GM18873 (cell line): ENCODE measurements around the gene IRF8.
"Not testable (repeated sequence)": the region's sequence is repeated elsewhere in the genome, so short reads cannot be mapped to it uniquely, and the experiment has no call there.

Source experiments
- ATAC-seq: cut with Tn5 transposase; IDR thresholded peaks from one replicate; pipeline ENCODE4 v1.9.1; 2021; ENCODE audit warnings: mild to moderate bottlenecking, moderate library complexity, moderate number of reproducible peaks; ENCODE audit not compliant: unreplicated experiment, low FRiP score

The IRF8 gene

DNA sequence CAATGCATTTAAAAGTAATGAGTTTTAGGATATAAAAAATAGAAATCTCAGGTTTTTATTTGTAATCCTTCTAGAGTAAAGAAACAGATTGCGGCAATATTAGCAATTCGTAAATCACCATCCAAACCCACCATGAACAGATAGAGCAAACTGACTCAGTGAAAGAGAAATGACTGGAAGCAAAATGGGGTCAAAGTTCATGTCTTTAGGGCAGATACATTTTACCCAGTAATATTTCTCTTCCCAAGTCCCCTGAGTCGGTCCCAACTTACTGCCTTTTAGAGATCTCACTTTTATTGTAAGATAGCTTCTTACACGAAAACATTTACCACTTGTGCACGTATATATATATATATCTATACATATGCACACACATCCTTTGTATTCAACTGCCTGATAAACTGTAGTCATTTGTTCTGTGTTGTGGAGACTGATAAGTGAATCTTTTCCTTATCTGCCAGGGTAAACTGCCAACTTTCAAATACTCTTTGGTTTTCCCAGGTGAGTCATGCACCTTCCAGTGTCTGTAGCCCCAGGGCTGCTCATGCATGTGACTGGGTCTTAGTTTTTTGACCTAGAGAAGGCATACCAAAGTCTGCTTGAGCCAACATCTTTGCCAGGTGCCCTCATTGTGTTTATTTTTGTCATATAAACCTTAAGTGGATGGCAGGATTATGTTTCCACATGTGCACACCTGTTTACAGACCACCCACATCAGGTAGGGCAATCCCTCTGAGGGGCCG is 7.8 kb upstream of the IRF8 start:
- ATAC-seq: no peak

DNA sequence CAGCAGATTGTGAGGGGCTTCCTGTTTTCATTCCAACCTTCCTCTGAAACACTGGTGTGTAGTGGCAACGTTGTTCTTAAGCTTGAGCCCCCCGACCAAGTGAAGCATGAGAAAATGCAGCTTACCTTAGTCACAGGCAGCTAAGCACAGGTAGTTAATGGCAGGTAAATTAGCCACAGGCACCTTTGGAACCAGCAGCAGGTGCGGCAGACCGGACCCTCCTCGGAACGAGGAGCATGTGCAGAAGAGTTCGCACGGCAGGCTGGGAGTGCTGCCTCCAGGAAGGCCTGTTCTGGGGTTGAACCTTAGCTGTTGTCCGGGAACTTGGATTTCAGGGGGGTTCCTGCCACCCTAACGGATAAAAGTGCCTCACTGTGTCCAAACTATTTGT is 7.2 kb upstream of the IRF8 start:
- ATAC-seq: no peak

DNA sequence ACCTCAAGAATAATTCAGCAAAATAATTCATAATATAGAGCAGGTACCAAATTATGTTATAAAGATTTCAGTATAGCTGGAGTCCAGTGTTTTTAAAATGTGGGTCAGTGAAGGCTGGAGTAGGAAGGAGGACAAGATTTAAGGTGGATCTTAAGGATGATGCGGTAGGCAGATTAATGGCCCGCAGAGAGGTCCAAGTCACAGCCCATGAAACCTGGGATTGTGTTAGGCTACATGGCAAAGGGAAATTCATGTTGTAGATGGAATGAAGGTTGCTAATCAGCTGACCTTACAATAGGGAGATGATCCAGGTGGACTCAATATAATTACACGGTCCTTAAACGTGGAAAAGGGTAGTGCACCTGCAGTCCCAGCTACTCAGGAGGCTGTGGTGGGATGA is 6.2 kb upstream of the IRF8 start:
- ATAC-seq: no peak

DNA sequence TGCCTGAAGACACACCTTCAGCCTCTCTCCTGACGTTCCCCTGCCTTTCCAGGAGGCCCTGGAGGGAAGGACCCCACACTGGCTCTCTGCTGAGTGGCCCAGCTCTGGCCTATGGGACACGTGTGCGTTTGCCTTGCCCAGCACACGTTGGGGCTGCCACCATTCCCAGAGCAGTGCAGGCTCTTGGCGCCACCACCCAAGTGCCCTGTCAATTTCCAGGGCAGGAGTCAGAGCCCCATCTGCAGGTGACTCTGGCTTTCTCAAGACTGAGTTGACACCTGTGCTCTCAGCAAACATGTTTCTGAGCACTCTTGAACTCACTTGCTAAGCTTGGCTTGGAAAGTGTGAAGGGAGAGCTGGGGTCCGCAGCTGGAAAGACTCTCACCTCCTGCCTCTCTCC is 4.7 kb upstream of the IRF8 start:
- no peak for ATAC-seq

DNA sequence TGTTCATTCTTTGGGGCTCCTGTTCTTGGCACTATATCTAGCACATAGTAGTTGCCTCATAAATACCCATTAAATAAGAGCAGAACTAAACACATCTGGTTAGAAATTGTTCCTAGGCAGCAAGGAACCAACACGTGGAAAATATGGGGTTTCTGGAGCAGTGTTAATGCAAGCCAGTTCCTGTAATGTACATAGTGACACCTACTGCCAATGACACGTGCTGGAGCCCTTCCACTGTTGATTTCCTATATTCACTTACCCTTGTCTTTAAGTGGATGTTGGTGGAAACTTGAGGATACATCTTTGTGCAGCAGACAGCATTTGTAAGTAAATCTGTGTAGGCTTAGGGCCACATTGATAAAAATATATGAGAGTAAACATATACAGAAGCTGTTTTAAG is 1.6 kb upstream of the IRF8 start:
- ATAC-seq: no peak

DNA sequence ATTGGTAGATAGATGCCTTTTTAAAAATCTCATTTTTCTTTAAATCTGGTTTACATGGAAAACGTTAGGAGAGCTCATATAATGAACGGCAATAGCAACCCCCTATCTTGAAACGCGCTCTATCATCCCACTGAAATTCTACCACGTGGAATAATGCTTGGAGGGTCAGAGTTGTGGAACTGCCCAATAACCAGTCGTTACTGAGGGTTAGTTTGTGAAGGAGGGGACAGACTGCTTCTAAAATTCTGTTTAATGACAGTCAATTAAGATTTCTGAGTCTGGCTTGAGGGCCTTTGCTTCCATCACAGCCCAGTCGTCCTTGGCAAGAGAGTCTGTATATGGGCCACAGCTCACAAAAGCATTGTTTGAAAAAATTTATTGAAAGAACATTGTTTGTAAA is 482 bp downstream of the IRF8 start:
- no peak for ATAC-seq

DNA sequence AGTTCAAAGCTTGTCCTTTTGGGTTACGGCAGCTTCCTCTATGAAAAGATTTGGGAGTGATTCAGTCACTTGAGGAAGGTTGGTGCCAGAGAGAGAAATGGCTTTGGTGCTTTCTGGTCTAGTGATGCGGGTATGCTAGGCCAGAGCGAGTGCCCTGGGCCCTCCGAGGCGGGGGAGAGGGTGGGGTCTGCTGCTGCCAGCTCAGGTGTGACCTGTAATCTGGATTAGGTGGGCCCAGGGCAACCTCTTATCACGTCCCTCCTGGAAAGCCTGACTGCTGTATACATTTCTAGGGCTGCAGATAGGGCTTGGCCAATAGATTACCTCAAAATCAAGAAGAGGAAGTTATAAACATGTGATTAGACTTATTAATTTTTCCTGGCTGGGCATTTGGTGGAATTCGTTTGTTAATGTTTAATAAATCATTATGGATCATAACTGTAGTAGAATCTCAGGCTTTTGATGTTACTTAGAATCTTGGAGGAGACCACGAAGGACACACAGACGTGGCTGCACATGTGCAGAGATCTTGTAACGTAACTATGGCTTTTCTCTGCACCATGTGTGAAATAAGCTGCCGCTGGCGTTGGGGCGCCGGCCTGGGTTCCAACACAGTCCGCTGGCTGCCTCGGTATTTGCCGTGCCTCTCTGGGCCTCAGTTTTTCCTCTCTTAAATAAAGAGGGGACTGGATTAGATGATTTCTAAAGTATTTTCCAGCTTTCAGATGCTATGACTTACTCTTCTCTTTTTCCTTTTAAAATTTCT is 1.2 kb downstream of the IRF8 start:
- ATAC-seq: no peak

DNA sequence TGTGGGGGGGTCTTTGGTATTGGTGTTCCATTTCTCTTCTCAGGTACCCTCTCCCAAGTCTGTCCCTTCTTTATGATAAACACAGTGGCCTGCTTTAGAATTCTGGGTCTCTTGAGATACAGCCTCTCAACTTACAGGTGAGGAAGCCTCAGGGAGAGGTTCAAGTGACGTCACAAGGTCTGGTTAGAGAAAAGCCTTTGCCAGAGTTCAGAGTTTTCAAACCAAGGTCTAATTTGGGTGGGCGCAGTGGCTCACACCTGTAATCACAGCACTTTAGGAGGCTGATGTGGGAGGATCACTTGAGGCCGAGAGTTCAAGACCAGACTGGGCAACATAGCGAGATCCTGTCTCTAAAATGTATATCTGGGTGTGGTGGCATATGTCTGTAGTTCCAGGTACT is 2.1 kb downstream of the IRF8 start:
- ATAC-seq: no peak

DNA sequence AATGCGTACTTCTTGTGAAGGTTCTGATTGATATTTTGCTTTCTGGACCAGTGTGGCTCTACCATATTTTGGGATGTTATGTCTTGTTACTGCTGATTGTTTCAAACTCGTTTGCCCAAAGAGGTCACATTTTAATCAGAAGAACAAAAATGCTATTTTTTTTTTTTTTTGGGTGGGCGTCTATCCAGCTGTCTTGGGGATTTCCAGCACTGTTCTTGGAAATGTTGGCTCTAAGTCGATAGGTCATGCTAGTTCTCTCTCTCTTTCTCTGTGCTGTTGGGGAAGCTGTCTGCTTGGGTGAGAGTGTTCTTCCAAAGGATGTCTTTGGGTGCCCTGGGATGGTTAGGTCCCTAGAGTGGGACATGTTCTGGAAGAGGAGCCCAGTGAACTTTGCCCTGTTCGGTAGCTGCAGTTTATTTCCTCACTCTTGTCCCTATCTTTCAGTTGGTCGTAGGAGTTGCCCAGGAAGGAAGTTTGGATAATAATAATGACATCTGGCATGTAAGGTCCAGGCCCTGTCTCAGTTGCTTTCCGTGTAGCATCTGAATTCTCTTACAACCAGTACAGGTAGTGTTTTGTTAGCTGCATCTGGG is 2.9 kb downstream of the IRF8 start:
- ATAC-seq: no peak

DNA sequence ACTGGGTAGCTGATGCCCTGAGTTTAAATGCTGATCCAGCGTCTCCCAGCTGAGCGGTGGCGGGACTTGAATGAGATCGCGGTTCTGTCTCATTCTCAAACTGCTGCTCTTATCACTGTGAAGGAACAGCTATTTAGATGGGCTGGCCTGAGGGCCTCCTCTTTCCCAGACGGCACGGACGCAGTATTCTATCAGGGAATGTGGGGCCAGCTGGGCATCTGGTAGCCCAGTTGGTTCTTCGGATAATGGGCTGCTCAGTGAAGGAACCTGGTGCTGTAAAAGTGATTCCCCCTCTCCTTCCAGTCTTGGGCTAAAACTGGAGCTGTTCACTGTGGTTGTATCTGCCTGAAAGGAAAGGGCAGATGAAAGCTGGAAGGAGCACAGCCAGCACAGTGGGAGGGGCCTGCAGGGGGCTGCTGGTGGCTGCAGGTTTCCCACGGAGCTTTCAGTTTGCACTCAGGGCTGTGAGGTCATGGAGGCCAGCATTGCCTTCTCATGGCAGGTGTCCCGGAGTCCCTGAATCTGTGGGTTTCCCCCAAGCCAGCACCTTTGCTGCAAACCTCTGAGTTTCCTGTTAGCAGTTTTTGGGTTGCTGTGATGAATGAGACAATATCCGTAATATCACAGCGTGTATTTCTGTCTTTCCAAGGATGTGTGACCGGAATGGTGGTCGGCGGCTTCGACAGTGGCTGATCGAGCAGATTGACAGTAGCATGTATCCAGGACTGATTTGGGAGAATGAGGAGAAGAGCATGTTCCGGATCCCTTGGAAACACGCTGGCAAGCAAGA is 3.6 kb downstream of the IRF8 start:
- ATAC-seq: peak; percentile 63

DNA sequence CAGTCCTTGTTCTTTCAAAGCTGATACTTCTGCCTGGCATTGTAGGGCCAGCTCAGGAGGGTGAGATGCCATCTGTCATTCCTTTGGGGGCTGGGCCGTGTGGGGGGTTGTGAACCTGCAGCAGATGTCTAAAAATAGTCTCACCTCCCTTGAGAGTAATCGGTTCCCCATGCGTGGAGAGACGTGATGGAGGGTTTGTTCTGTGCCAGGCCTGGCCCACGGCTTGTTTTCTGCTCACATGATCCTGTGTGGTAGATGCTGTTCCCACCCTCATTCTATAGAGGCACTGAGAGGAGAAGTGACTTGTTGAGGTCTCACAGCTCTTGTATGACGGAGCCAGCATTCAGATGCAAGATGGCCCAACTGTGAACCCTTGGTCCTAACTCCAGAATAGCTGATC is 4.6 kb downstream of the IRF8 start:
- ATAC-seq: no peak

DNA sequence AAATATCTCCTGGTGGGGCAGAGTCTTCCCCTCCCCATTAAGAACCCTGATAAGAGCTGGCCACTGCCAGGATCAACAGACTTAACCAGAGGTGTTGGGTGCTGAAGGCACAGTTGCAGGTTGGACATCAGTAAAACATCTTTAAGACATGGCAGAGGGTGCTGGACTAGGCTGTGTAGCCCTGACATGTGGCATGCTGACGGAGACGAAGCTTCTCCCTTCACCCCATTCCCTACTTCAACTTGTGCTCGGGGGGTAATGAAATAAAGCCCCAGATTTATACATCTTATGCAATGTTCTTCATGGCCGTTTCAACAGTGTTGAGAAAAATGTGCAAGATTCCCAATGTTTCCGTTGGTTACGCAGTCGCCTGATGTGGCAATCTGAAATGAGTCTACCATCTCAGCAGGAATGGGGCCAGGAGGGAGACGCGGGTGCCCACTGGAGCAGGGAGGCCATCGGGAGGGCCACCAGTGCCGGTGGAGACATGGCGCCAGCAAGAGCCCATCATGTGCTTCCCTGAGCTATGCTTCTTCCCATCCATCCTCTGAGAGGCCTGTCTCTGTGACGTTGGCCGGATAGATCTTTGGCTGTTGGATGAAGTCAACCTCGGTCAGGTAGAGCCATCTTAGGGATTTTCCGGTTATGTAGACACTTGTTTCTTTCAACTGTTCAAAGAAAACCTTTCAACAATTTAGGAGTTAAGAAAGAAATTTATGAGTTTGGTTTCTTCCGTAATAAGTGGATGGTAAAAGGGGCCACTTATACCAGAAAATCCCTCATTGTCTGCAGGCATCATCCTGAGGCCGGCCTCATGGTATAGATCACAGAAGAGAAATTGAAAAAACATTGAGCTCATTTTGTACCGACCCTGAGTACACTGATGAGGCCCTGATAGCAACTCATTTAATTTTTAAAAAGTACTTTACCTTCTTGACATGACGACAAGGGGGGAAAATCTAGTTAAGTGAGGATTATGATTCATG is 6.4 kb downstream of the IRF8 start:
- no peak for ATAC-seq

DNA sequence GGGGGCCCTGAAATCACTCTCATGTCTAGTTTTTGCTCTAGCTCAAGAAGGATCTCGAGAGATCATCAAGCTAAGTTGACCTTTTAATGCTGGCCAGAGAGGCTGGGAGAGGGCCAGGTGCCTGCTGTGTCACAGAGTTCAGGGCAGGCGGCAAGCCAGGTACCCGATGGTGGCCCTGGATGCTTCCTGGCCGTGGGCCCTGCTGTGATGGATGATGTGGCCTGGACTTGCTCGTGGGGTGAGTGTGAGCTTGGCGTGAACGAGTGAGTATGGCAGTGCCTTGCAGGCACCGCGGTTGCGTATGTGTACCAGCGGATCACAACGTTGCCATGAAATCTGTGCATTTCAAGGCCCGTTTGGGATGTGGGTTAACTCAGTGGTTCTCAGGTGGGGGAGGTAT is 7.4 kb downstream of the IRF8 start:
- no peak for ATAC-seq

DNA sequence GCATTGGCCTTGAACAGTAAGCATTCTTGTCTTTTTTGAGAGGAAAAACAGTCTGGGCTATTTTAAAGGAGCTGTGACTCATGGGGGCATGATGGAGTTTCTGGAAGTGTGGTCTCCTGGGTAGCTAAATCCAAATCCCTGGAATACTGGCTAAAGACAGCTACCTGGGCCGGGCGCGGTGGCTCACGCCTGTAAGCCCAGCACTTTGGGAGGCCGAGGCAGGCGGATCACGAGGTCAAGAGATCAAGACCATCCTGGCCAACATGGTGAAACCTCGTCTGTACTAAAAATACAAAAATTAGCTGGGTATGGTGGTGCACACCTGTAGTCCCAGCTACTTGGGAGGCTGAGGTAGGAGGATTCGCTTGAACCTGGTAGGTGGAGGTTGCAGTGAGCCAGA is 8.3 kb downstream of the IRF8 start:
- not testable (repeated sequence) for ATAC-seq

DNA sequence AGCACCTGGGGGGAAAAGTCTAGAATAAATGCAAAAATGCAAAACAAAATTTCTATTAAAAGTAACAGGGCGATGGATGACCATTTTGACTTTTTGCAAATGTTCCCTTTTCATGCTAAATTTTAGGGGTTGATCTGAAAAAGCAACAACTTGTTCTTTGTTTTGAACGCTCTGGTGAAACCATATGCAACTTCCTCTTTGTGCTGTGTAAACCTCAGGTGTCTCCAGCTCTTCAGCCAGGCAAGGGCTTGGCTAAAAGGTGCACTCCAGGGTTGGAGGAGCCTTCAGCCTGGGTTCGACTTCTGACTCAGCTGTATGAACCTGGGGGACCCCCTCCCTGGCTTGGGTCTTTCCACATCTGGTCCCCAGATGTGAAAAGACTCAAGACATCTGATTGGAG is 9.5 kb downstream of the IRF8 start:
- ATAC-seq: peak; percentile 65

DNA sequence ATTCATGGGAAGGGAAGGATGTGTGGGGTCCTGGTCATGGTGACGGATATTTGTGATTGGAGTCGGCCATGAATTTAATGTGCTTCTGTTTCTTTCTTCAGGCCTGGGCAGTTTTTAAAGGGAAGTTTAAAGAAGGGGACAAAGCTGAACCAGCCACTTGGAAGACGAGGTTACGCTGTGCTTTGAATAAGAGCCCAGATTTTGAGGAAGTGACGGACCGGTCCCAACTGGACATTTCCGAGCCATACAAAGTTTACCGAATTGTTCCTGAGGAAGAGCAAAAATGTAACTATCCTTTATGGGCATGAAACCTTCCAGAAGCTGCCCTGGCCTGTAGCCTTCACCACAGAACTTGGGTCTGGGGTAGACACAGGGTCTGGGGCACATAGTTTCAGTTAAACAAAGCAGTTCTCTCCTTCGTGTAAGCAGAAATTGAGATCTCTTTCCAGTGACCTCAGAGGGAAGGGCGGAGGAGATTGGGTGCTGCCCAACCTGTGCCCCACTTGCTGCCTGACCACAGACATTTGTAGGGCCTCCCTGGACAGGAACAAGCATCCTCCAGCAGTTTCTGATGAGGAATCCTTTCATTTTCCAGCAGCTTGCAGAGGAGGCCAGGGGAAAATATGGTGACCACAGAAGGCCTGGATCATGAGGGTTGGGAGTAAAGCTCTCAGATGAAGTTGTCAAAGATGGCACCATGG is 10.1 kb downstream of the IRF8 start:
- no peak for ATAC-seq

DNA sequence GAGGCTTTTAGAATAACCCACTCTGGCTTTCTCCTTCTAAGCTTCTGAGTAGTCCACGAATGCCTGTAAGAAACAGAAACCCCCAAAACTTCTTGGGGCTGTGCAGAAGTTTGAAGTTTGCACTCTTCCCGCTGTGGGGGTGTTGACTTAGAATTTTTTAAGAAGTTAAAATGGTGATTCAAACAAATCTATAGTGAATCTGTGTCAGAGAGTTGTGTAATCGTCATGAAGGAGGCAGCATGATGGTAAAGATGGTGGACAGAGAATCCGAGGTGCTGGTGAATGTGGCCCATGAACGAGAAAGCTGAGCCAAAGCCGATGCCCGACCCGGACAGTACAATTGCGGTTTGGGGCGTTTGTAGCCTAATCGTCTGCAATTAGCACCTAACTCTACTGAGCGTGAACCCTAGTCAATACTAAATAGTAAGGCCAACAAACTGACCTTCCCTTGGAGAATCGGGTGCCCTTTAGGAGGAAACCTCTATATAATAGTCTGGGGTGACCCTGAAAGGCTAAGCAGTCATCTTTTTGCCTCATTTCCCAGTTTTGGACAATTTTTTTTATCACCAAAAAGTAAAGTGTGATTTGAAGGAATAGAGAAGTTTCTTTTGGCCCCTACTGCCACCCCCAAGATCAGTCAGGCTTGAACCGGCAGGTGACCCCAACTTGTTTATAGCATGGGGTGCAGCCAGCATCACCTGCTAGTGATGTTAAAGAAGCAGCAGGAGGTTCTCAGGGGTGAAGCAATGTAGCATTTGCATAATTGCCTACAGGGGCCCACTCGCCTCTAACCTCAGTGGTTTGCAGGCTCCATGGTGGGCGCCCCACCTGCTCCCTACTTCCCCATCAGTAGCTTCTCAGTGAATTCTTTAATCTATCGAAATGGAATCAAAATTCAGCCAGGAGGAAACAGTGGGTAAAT is 11.2 kb downstream of the IRF8 start:
- ATAC-seq: no peak

DNA sequence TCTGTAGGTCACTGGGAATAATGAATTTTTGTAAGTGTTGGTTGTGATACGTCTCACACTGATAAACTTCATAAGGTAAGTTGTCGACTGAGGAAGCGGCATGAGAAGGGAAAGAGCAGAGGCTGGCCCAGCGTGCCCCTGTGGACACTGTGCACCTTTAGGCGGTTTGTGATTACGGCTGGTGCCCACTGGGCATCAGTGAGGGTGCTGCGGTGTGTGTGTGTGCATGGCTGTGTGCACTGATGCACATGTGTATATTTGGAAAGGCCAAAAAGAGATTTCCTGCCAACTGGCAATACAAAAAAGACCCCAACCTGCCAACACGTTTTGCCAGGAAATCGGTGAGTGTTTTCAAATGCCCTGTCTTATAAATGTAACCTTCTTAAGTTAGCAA is 11.9 kb downstream of the IRF8 start:
- no peak for ATAC-seq
